ENCODE results near the gene ASXL3.

ASXL3 gene

GRCh38 chr18:33664241-33664874 is 86.3 kb downstream of the ASXL3 start:
- no peak for DNase-seq
- no peaks in the 10 kb centered on the region for H3K27me3 Mint-ChIP-seq
- no peaks in the 10 kb centered on the region for H3K36me3 Mint-ChIP-seq
- no peaks in the 10 kb centered on the region for H3K4me1 Mint-ChIP-seq
- no peak overlapping the region for H3K27ac Mint-ChIP-seq
- CTCF ChIA-PET, result no interaction called here
- no peaks in the 10 kb centered on the region for H3K9me3 Mint-ChIP-seq
- no peak overlapping the region for H3K4me3 Mint-ChIP-seq

- Mint-ChIP-seq H3K27me3 (no peaks in the 10 kb centered on the region), H3K27ac (no peak overlapping the region), H3K4me1 (no peaks in the 10 kb centered on the region), H3K4me3 (no peak overlapping the region), H3K36me3 (no peaks in the 10 kb centered on the region), H3K9me3 (no peaks in the 10 kb centered on the region)
- no peak for DNase-seq
- CTCF ChIA-PET, result no interaction called here
Measured at GRCh38 chr18:33665187-33665586, 87.2 kb downstream of the ASXL3 start.

- no peaks in the 10 kb centered on the region for H3K9me3 Mint-ChIP-seq
- no peak overlapping the region for H3K27ac Mint-ChIP-seq
- no peak for DNase-seq
- CTCF ChIA-PET, result no interaction called here
- no peaks in the 10 kb centered on the region for H3K27me3 Mint-ChIP-seq
- H3K4me3 Mint-ChIP-seq, result no peak overlapping the region
- H3K4me1 Mint-ChIP-seq, result no peaks in the 10 kb centered on the region
- no peaks in the 10 kb centered on the region for H3K36me3 Mint-ChIP-seq
Measured at GRCh38 chr18:33665641-33666040, 87.6 kb downstream of the ASXL3 start.

GRCh38 chr18:33666915-33667314 is 88.9 kb downstream of the ASXL3 start:
- Mint-ChIP-seq H3K4me1 (no peaks in the 10 kb centered on the region), H3K4me3 (no peak overlapping the region), H3K36me3 (no peaks in the 10 kb centered on the region), H3K27me3 (no peaks in the 10 kb centered on the region), H3K9me3 (peaks cover 2% of the 10 kb centered on the region), H3K27ac (no peak overlapping the region)
- CTCF ChIA-PET, result no interaction called here
- no peak for DNase-seq

GRCh38 chr18:33669589-33669988 is 91.6 kb downstream of the ASXL3 start:
- H3K27ac Mint-ChIP-seq, result no peak overlapping the region
- CTCF ChIA-PET, result no interaction called here
- H3K27me3 Mint-ChIP-seq, result no peaks in the 10 kb centered on the region
- no peak for DNase-seq
- peaks cover 2% of the 10 kb centered on the region for H3K9me3 Mint-ChIP-seq
- no peaks in the 10 kb centered on the region for H3K4me1 Mint-ChIP-seq
- H3K36me3 Mint-ChIP-seq, result no peaks in the 10 kb centered on the region
- H3K4me3 Mint-ChIP-seq, result no peak overlapping the region

GRCh38 chr18:33670029-33670428 is 92.0 kb downstream of the ASXL3 start:
- H3K27ac Mint-ChIP-seq, result no peak overlapping the region
- H3K4me1 Mint-ChIP-seq, result no peaks in the 10 kb centered on the region
- no peaks in the 10 kb centered on the region for H3K36me3 Mint-ChIP-seq
- H3K4me3 Mint-ChIP-seq, result no peak overlapping the region
- CTCF ChIA-PET, result no interaction called here
- peaks cover 4% of the 10 kb centered on the region for H3K9me3 Mint-ChIP-seq
- no peaks in the 10 kb centered on the region for H3K27me3 Mint-ChIP-seq
- DNase-seq, result no peak

GRCh38 chr18:33673689-33674088 is 95.7 kb downstream of the ASXL3 start:
- Mint-ChIP-seq H3K36me3 (no peaks in the 10 kb centered on the region), H3K4me3 (no peak overlapping the region), H3K4me1 (no peaks in the 10 kb centered on the region), H3K27ac (no peak overlapping the region), H3K27me3 (no peaks in the 10 kb centered on the region), H3K9me3 (peaks cover 8% of the 10 kb centered on the region)
- CTCF ChIA-PET, result no interaction called here
- no peak for DNase-seq

GRCh38 chr18:33676593-33676992 is 98.6 kb downstream of the ASXL3 start:
- H3K27me3 Mint-ChIP-seq, result no peaks in the 10 kb centered on the region
- no peaks in the 10 kb centered on the region for H3K36me3 Mint-ChIP-seq
- H3K27ac Mint-ChIP-seq, result no peak overlapping the region
- CTCF ChIA-PET, result no interaction called here
- H3K4me1 Mint-ChIP-seq, result no peaks in the 10 kb centered on the region
- H3K4me3 Mint-ChIP-seq, result no peak overlapping the region
- H3K9me3 Mint-ChIP-seq, result peaks cover 6% of the 10 kb centered on the region
- no peak for DNase-seq

- no peak overlapping the region for H3K27ac Mint-ChIP-seq
- H3K36me3 Mint-ChIP-seq, result no peaks in the 10 kb centered on the region
- H3K4me1 Mint-ChIP-seq, result no peaks in the 10 kb centered on the region
- CTCF ChIA-PET, result no interaction called here
- peaks cover 6% of the 10 kb centered on the region for H3K9me3 Mint-ChIP-seq
- H3K4me3 Mint-ChIP-seq, result no peak overlapping the region
- no peaks in the 10 kb centered on the region for H3K27me3 Mint-ChIP-seq
- no peak for DNase-seq
Measured at GRCh38 chr18:33677891-33678290, 99.9 kb downstream of the ASXL3 start.

GRCh38 chr18:33682436-33682835 is 104.4 kb downstream of the ASXL3 start:
- Mint-ChIP-seq H3K4me1 (no peaks in the 10 kb centered on the region), H3K9me3 (peaks cover 2% of the 10 kb centered on the region), H3K4me3 (no peak overlapping the region), H3K27ac (no peak overlapping the region), H3K27me3 (no peaks in the 10 kb centered on the region), H3K36me3 (no peaks in the 10 kb centered on the region)
- no peak for DNase-seq
- CTCF ChIA-PET, result no interaction called here

- no peaks in the 10 kb centered on the region for H3K4me1 Mint-ChIP-seq
- no peaks in the 10 kb centered on the region for H3K36me3 Mint-ChIP-seq
- no peak overlapping the region for H3K27ac Mint-ChIP-seq
- H3K27me3 Mint-ChIP-seq, result no peaks in the 10 kb centered on the region
- CTCF ChIA-PET, result no interaction called here
- no peak overlapping the region for H3K4me3 Mint-ChIP-seq
- peaks cover 2% of the 10 kb centered on the region for H3K9me3 Mint-ChIP-seq
- no peak for DNase-seq
Measured at GRCh38 chr18:33694593-33694992, 116.6 kb downstream of the ASXL3 start.

- Mint-ChIP-seq H3K4me1 (no peaks in the 10 kb centered on the region), H3K27me3 (no peaks in the 10 kb centered on the region), H3K9me3 (no peaks in the 10 kb centered on the region), H3K4me3 (no peak overlapping the region), H3K36me3 (no peaks in the 10 kb centered on the region), H3K27ac (no peak overlapping the region)
- CTCF ChIA-PET, result no interaction called here
- DNase-seq, result no peak
Measured at GRCh38 chr18:33696332-33697162, 118.5 kb downstream of the ASXL3 start.

GRCh38 chr18:33697498-33697897 is 119.5 kb downstream of the ASXL3 start:
- Mint-ChIP-seq H3K4me3 (no peak overlapping the region), H3K4me1 (no peaks in the 10 kb centered on the region), H3K9me3 (no peaks in the 10 kb centered on the region), H3K27me3 (no peaks in the 10 kb centered on the region), H3K36me3 (no peaks in the 10 kb centered on the region), H3K27ac (no peak overlapping the region)
- no peak for DNase-seq
- CTCF ChIA-PET, result no interaction called here

- CTCF ChIA-PET, result no interaction called here
- peaks cover 2% of the 10 kb centered on the region for H3K9me3 Mint-ChIP-seq
- no peaks in the 10 kb centered on the region for H3K27me3 Mint-ChIP-seq
- H3K4me3 Mint-ChIP-seq, result no peak overlapping the region
- no peaks in the 10 kb centered on the region for H3K36me3 Mint-ChIP-seq
- H3K4me1 Mint-ChIP-seq, result no peaks in the 10 kb centered on the region
- DNase-seq, result no peak
- no peak overlapping the region for H3K27ac Mint-ChIP-seq
Measured at GRCh38 chr18:33699372-33699771, 121.4 kb downstream of the ASXL3 start.

GRCh38 chr18:33700513-33700976 is 122.5 kb downstream of the ASXL3 start:
- CTCF ChIA-PET, result no interaction called here
- Mint-ChIP-seq H3K4me3 (no peak overlapping the region), H3K27me3 (no peaks in the 10 kb centered on the region), H3K27ac (no peak overlapping the region), H3K36me3 (no peaks in the 10 kb centered on the region), H3K9me3 (peaks cover 2% of the 10 kb centered on the region), H3K4me1 (no peaks in the 10 kb centered on the region)
- no peak for DNase-seq

All from activated naive CD4-positive, alpha-beta T cell treated with anti-CD3 and anti-CD28 coated beads, Interleukin-2, amount 10 ng/mL, durations not matched to agents 7 days and 5 days (primary cell).